Natural killer cell (primary cell): ENCODE measurements around the gene PTGER3. TPM values are rescaled to one million over a fixed set of nuclear protein-coding genes. Genes with fewer than 3 reads are reported as not detected.

Source experiments
- ATAC-seq, 3 donors: fragments of 150-1000 bp in 2 of 3; fragments of 200-7000 bp in 1 of 3; cut with Tn5 transposase; 1 replicate in 1 of 3; 2 replicates in 2 of 3; pipeline ENCODE4 v1.10.0; 2021; ENCODE audit warnings: mild to moderate bottlenecking in 2 of 3, moderate library complexity in 2 of 3
- DNase-seq, 2 donors: peaks; one replicate each; pipeline versions ENCODE4 v3.0.0 to v3.0.0-alpha.2; 2013 to 2021; ENCODE audit warnings: mixed read lengths in 1 of 2
- H3K27ac ChIP-seq: one replicate; pipeline ENCODE4 v1.5.1; 2013; ENCODE audit warnings: mild to moderate bottlenecking, low read length
- H3K27me3 ChIP-seq: one replicate; pipeline ENCODE4 v1.6.1; 2013; ENCODE audit warnings: low read length; ENCODE audit not compliant: control insufficient read depth, insufficient read depth
- H3K36me3 ChIP-seq: one replicate; pipeline ENCODE4 v1.6.1; 2013; ENCODE audit warnings: low read length; ENCODE audit not compliant: control insufficient read depth, insufficient read depth
- H3K4me1 ChIP-seq: one replicate; pipeline ENCODE4 v1.6.1; 2013; ENCODE audit warnings: low read length; ENCODE audit not compliant: control insufficient read depth, insufficient read depth
- H3K4me3 ChIP-seq: one replicate; pipeline ENCODE4 v1.5.1; 2013; ENCODE audit warnings: low read length
- H3K9me3 ChIP-seq: one replicate; pipeline ENCODE4 v1.6.1; 2013; ENCODE audit warnings: low read length; ENCODE audit not compliant: control insufficient read depth, insufficient read depth
- H3K27ac Mint-ChIP-seq, 2 donors: one replicate each; pipeline ENCODE4 v1.8.0; 2022; ENCODE audit warnings: mild to moderate bottlenecking in 2 of 2, mixed read lengths in 2 of 2, moderate library complexity in 1 of 2
- H3K27me3 Mint-ChIP-seq, 2 donors: one replicate each; pipeline ENCODE4 v1.8.0; 2022; ENCODE audit warnings: low read depth in 2 of 2, mixed read lengths in 2 of 2
- H3K36me3 Mint-ChIP-seq: one replicate; pipeline ENCODE4 v1.8.0; 2022; ENCODE audit warnings: mixed read lengths
- H3K4me1 Mint-ChIP-seq, 2 donors: one replicate each; pipeline ENCODE4 v1.8.0; 2022; ENCODE audit warnings: mixed read lengths in 2 of 2
- H3K4me3 Mint-ChIP-seq: one replicate; pipeline ENCODE4 v1.8.0; 2022; ENCODE audit warnings: mild to moderate bottlenecking, moderate library complexity, mixed read lengths
- H3K9me3 Mint-ChIP-seq, 2 donors: one replicate each; pipeline ENCODE4 v1.8.0; 2022; ENCODE audit warnings: mixed read lengths in 2 of 2
- CTCF ChIP-seq: fragments of 200-600 bp; IDR thresholded peaks from one replicate; pipeline ENCODE4 v1.8.0; 2022; ENCODE audit warnings: antibody characterized with exemption
- WGBS: methylation state at CpG from one replicate; pipeline ENCODE4 v1.1.7; 2013; ENCODE audit warnings: missing lambda C conversion rate; ENCODE audit not compliant: insufficient coverage; 5-methylcytosine and 5-hydroxymethylcytosine counted together
- intact Hi-C: fragments of 100-400 bp; cut with micrococcal nuclease; formaldehyde crosslinking; loops from one replicate; pipeline ENCODE4 v1.14.2; 2022
- total RNA-seq, 4 donors: library from RNA; stranded (reverse); fragments of 120-200 nt in 1 of 4; gene quantifications; one replicate each; pipeline versions ENCODE4 v1.2.3 to v1.2.4, GENCODE V29; 2013 to 2022

PTGER3 gene
- total RNA-seq, 3 donors from 2014 or later (not counting 1 experiment from before 2014, with no cell fraction given) = 0.72 to 21.9 TPM; not detected in 1

GRCh38 chr1:71014178-71014579, 33.4 kb downstream of the PTGER3 start:
- DNase-seq = no peak
- intact Hi-C loops = no loop called here
- Histone ChIP-seq H3K9me3 (no peaks in the 10 kb centered on the region), H3K27me3 (no peaks in the 10 kb centered on the region), H3K36me3 (no peaks in the 10 kb centered on the region), H3K4me3 (no peak overlapping the region), H3K27ac (no peak overlapping the region), H3K4me1 (no peaks in the 10 kb centered on the region)
- Mint-ChIP-seq H3K9me3 (no peaks in the 10 kb centered on the region), H3K4me3 (no peak overlapping the region), H3K27me3 (peaks cover 3 to 9% of the 10 kb centered on the region in 2 donors), H3K4me1 (no peaks in the 10 kb centered on the region), H3K36me3 (no peaks in the 10 kb centered on the region), H3K27ac (no peak overlapping the region)
- no peak for TF ChIP-seq CTCF
- WGBS = 86% methylated on average over 1 of the region's 1 CpG
- no peak for ATAC-seq

GRCh38 chr1:71002709-71003475, 44.7 kb downstream of the PTGER3 start:
- Mint-ChIP-seq H3K4me3 (no peak overlapping the region), H3K27me3 (peaks cover 0 to 48% of the 10 kb centered on the region in 2 donors), H3K36me3 (no peaks in the 10 kb centered on the region), H3K27ac (no peak overlapping the region), H3K9me3 (no peaks in the 10 kb centered on the region), H3K4me1 (no peaks in the 10 kb centered on the region)
- no peak overlapping the region for H3K4me3 ChIP-seq
- H3K36me3 ChIP-seq = no peaks in the 10 kb centered on the region
- TF ChIP-seq CTCF = no peak
- H3K27me3 ChIP-seq = peaks cover 4% of the 10 kb centered on the region
- no peak for DNase-seq
- intact Hi-C loops = no loop called here
- no peaks in the 10 kb centered on the region for H3K9me3 ChIP-seq
- no peak overlapping the region for H3K27ac ChIP-seq
- ATAC-seq = no peak
- H3K4me1 ChIP-seq = no peaks in the 10 kb centered on the region
- WGBS = 83% methylated on average over 2 of the region's 3 CpGs

- H3K36me3 ChIP-seq = no peaks in the 10 kb centered on the region
- intact Hi-C loops = no loop called here
- no peaks in the 10 kb centered on the region for H3K4me1 Mint-ChIP-seq
- H3K27me3 Mint-ChIP-seq = peaks cover 0 to 49% of the 10 kb centered on the region in 2 donors
- H3K36me3 Mint-ChIP-seq = no peaks in the 10 kb centered on the region
- H3K4me3 ChIP-seq = no peak overlapping the region
- ATAC-seq = no peak
- DNase-seq = no peak
- no peak overlapping the region for H3K27ac ChIP-seq
- H3K4me1 ChIP-seq = no peaks in the 10 kb centered on the region
- H3K4me3 Mint-ChIP-seq = no peak overlapping the region
- H3K27ac Mint-ChIP-seq = no peak overlapping the region
- TF ChIP-seq CTCF = no peak
- H3K27me3 ChIP-seq = peaks cover 4% of the 10 kb centered on the region
- no CpG with 5 or more reads among the region's 2 CpGs for WGBS
- H3K9me3 ChIP-seq = no peaks in the 10 kb centered on the region
- H3K9me3 Mint-ChIP-seq = no peaks in the 10 kb centered on the region
These were observed 46.0 kb downstream of the PTGER3 start for GRCh38 chr1:71001624-71002023.

GRCh38 chr1:70997793-70998192, 49.8 kb downstream of the PTGER3 start:
- H3K9me3 ChIP-seq = no peaks in the 10 kb centered on the region
- peaks cover 4% of the 10 kb centered on the region for H3K4me1 ChIP-seq
- peaks cover 14% of the 10 kb centered on the region in 2 donors for H3K4me1 Mint-ChIP-seq
- no peaks in the 10 kb centered on the region for H3K9me3 Mint-ChIP-seq
- no peaks in the 10 kb centered on the region for H3K36me3 Mint-ChIP-seq
- H3K27ac ChIP-seq = no peak overlapping the region
- no peak overlapping the region for H3K27ac Mint-ChIP-seq
- peaks cover 4% of the 10 kb centered on the region for H3K27me3 ChIP-seq
- H3K4me3 Mint-ChIP-seq = no peak overlapping the region
- WGBS = 14% methylated on average over 1 of the region's 1 CpG
- H3K4me3 ChIP-seq = no peak overlapping the region
- peaks cover 2 to 40% of the 10 kb centered on the region in 2 donors for H3K27me3 Mint-ChIP-seq
- no peak for ATAC-seq
- intact Hi-C loops = no loop called here
- no peak for DNase-seq
- no peak for TF ChIP-seq CTCF
- no peaks in the 10 kb centered on the region for H3K36me3 ChIP-seq
